ENCODE measurements around the gene NFATC3.

NFATC3 gene

GRCh38 chr16:68049449-68049848 lies 35.7 kb upstream of the NFATC3 start:
- no peak overlapping the region for H3K4me3 ChIP-seq (ENCODE audit: low read length)
- DNase-seq (ENCODE audit: low read depth) = no peak
- TF ChIP-seq CTCF (conservative IDR thresholded peaks at IDR 0.05; ENCODE audit: low read length) = no peak

- no peak for TF ChIP-seq CTCF (conservative IDR thresholded peaks at IDR 0.05; ENCODE audit: low read length)
- DNase-seq (ENCODE audit: low read depth) = no peak
- H3K4me3 ChIP-seq (ENCODE audit: low read length) = no peak overlapping the region
Measured at GRCh38 chr16:68055395-68055794, 29.8 kb upstream of the NFATC3 start.

- no peak for DNase-seq (ENCODE audit: low read depth)
Measured at GRCh38 chr16:68059804-68060203, 25.4 kb upstream of the NFATC3 start.

GRCh38 chr16:68061396-68061795 lies 23.8 kb upstream of the NFATC3 start:
- H3K4me3 ChIP-seq (ENCODE audit: low read length) = no peak overlapping the region
- TF ChIP-seq CTCF (conservative IDR thresholded peaks at IDR 0.05; ENCODE audit: low read length) = no peak
- DNase-seq (ENCODE audit: low read depth) = no peak

More at GRCh38 chr16:68059804-68060203, 25.4 kb upstream of the NFATC3 start:
- TF ChIP-seq CTCF (conservative IDR thresholded peaks at IDR 0.05; ENCODE audit: low read length) = no peak
- no peak overlapping the region for H3K4me3 ChIP-seq (ENCODE audit: low read length)

GRCh38 chr16:68062910-68063393 lies 22.2 kb upstream of the NFATC3 start:
- H3K4me3 ChIP-seq (ENCODE audit: low read length) = no peak overlapping the region
- no peak for TF ChIP-seq CTCF (conservative IDR thresholded peaks at IDR 0.05; ENCODE audit: low read length)
- DNase-seq (ENCODE audit: low read depth) = no peak

GRCh38 chr16:68064791-68065365 lies 20.3 kb upstream of the NFATC3 start:
- no peak overlapping the region for H3K4me3 ChIP-seq (ENCODE audit: low read length)
- peak; percentile 69 for DNase-seq (ENCODE audit: low read depth)
- peak; percentile 81 for TF ChIP-seq CTCF (conservative IDR thresholded peaks at IDR 0.05; ENCODE audit: low read length)

- peak; percentile 84 for DNase-seq (ENCODE audit: low read depth)
- no peak overlapping the region for H3K4me3 ChIP-seq (ENCODE audit: low read length)
- no peak for TF ChIP-seq CTCF (conservative IDR thresholded peaks at IDR 0.05; ENCODE audit: low read length)
Measured at GRCh38 chr16:68065716-68066305, 19.4 kb upstream of the NFATC3 start.
